Activated CD4-positive, alpha-beta memory T cell treated with anti-CD3 and anti-CD28 coated beads, Interleukin-2, amount 10 ng/mL, durations not matched to agents 7 days and 5 days (primary cell): ENCODE results near the gene SLC5A11. TPM values are rescaled to one million over a fixed set of nuclear protein-coding genes. Genes with fewer than 3 reads are reported as not detected.
"Not testable (repeated sequence)": the region's sequence is repeated elsewhere in the genome, so short reads cannot be mapped to it uniquely, and the experiment has no call there.

ENCODE experiments used
- CTCF ChIA-PET: fragments of 350-600 bp; sonication (Branson Sonifier 250); formaldehyde crosslinking; loops from one replicate; lab custom pipeline; 2021; ENCODE audit warnings: antibody characterized with exemption, inconsistent platforms; lab: Charles Lee
- POLR2A ChIA-PET: fragments of 350-600 bp; sonication (Branson Sonifier 250); formaldehyde crosslinking; loops from one replicate; lab custom pipeline; 2021; ENCODE audit warnings: antibody characterized with exemption; lab: Charles Lee
- DNase-seq: peaks from one replicate; pipeline ENCODE4 v3.0.0-alpha.2; 2020
- H3K27ac Mint-ChIP-seq: one replicate; pipeline ENCODE4 v1.8.0; 2021; ENCODE audit warnings: mild to moderate bottlenecking, mixed read lengths
- H3K27me3 Mint-ChIP-seq: one replicate; pipeline ENCODE4 v1.8.0; 2021; ENCODE audit warnings: mixed read lengths
- H3K36me3 Mint-ChIP-seq: one replicate; pipeline ENCODE4 v1.8.0; 2021; ENCODE audit warnings: low read depth, mixed read lengths
- H3K4me1 Mint-ChIP-seq: one replicate; pipeline ENCODE4 v1.8.0; 2021; ENCODE audit warnings: mixed read lengths
- H3K4me3 Mint-ChIP-seq: one replicate; pipeline ENCODE4 v1.8.0; 2021; ENCODE audit warnings: mild to moderate bottlenecking, mixed read lengths
- H3K9me3 Mint-ChIP-seq: one replicate; pipeline ENCODE4 v1.8.0; 2021; ENCODE audit warnings: mixed read lengths
- total RNA-seq, 2 experiments: library from RNA; stranded (reverse); gene quantifications; one replicate each; pipeline ENCODE4 v1.2.3, GENCODE V29; 2021

SLC5A11 gene
- total RNA-seq, 2 experiments from 2014 or later, result not detected

DNA sequence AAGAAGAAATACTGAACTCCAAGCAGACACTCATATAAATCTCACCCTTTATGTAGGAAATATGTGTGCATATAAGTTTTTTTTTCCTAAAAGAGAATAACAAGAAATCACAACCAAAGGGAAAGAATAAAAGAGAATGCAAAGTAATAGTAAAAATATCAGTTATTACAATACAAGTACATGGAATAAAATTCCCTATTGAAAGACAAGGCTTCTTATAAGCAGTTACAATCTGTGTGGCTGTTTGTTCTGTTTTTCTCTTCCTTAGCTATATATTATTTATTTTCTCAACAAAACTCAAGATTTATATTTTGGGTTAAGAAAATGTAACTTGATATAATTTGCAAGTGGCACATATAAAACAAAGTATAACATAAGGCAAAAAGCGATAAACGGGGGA, 41.7 kb downstream of the SLC5A11 start:
- H3K4me3 Mint-ChIP-seq, result no peak overlapping the region
- POLR2A ChIA-PET, result no interaction called here
- H3K27ac Mint-ChIP-seq, result no peak overlapping the region
- H3K36me3 Mint-ChIP-seq, result no peaks in the 10 kb centered on the region
- no peaks in the 10 kb centered on the region for H3K4me1 Mint-ChIP-seq
- peaks cover 9% of the 10 kb centered on the region for H3K27me3 Mint-ChIP-seq
- H3K9me3 Mint-ChIP-seq, result no peaks in the 10 kb centered on the region
- CTCF ChIA-PET, result no interaction called here
- DNase-seq, result no peak

- DNase-seq, result no peak
- Mint-ChIP-seq H3K4me3 (no peak overlapping the region), H3K27ac (no peak overlapping the region), H3K9me3 (no peaks in the 10 kb centered on the region), H3K4me1 (no peaks in the 10 kb centered on the region), H3K36me3 (no peaks in the 10 kb centered on the region), H3K27me3 (peaks cover 12% of the 10 kb centered on the region)
- ChIA-PET POLR2A (no interaction called here), CTCF (interaction anchor here (2.2 kb wide), 1 partner anchor 16 kb away, joined by 6 read pairs; no protein-coding TSS in a partner anchor)
Measured at GRCh38 chr16:24890746-24891145, 45.0 kb downstream of the SLC5A11 start.

GRCh38 chr16:24896439-24896838, 50.7 kb downstream of the SLC5A11 start:
- POLR2A ChIA-PET, result no interaction called here
- no peak for DNase-seq
- Mint-ChIP-seq H3K27me3 (peaks cover 5% of the 10 kb centered on the region), H3K4me1 (no peaks in the 10 kb centered on the region), H3K27ac (no peak overlapping the region), H3K36me3 (no peaks in the 10 kb centered on the region), H3K4me3 (no peak overlapping the region), H3K9me3 (no peaks in the 10 kb centered on the region)
- CTCF ChIA-PET, result no interaction called here

- H3K36me3 Mint-ChIP-seq, H3K27me3 Mint-ChIP-seq, H3K4me1 Mint-ChIP-seq, H3K9me3 Mint-ChIP-seq, DNase-seq, H3K4me3 Mint-ChIP-seq, H3K27ac Mint-ChIP-seq, POLR2A ChIA-PET, CTCF ChIA-PET: not testable (repeated sequence)
Measured at GRCh38 chr16:24897522-24897921, 51.8 kb downstream of the SLC5A11 start.

- CTCF ChIA-PET, result interaction anchor here (0.9 kb wide), 1 partner anchor 115 kb away, joined by 4 read pairs; the partner anchor contains the start of gene ARHGAP17
- H3K27me3 Mint-ChIP-seq, result peaks cover 2% of the 10 kb centered on the region
- no peaks in the 10 kb centered on the region for H3K9me3 Mint-ChIP-seq
Measured at GRCh38 chr16:24900230-24900629, 54.5 kb downstream of the SLC5A11 start.

DNA sequence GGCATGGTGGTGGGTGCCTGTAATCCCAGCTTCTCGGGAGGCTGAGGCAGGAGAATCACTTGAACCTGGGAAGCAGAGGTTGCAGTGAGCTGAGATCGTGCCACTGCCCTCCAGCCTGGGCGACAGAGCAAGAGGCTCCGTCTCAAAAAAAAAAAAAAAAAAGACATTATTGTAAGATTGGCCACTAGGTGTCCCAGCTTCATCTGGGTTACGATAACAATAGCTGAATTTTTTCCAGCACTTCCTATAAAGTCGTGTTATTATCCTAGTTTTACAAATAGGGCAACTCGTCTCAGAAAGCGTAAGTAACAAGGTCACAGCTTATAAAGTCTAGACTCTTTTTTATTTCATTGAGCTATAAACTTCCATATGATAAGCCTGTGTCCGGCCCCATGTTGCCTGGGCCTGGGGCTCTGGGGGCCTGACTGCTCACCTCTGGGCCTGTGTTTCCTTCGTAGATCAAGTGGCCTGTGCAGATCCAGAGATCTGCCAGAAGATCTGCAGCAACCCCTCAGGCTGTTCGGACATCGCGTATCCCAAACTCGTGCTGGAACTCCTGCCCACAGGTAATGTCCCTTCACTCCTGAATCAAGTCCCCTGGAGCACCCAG, 60.5 kb downstream of the SLC5A11 start:
- no peaks in the 10 kb centered on the region for H3K9me3 Mint-ChIP-seq
- no peak for DNase-seq
- ChIA-PET POLR2A (interaction anchor here (0.7 kb wide), 1 partner anchor 108 kb away, joined by 3 read pairs; no protein-coding TSS in a partner anchor), CTCF (interaction anchor here (0.6 to 2.4 kb wide), 15 partner anchors 9 to 329 kb away, joined by 3 to 9 read pairs (median 4); no protein-coding TSS in a partner anchor)
- no peak overlapping the region for H3K4me3 Mint-ChIP-seq
- H3K4me1 Mint-ChIP-seq, result no peaks in the 10 kb centered on the region
- peaks cover 2% of the 10 kb centered on the region for H3K27me3 Mint-ChIP-seq
- no peaks in the 10 kb centered on the region for H3K36me3 Mint-ChIP-seq
- H3K27ac Mint-ChIP-seq, result no peak overlapping the region

More at GRCh38 chr16:24900230-24900629, 54.5 kb downstream of the SLC5A11 start:
- Mint-ChIP-seq H3K4me3 (no peak overlapping the region), H3K27ac (no peak overlapping the region), H3K4me1 (no peaks in the 10 kb centered on the region), H3K36me3 (no peaks in the 10 kb centered on the region)
- DNase-seq, result no peak
- POLR2A ChIA-PET, result no interaction called here

DNA sequence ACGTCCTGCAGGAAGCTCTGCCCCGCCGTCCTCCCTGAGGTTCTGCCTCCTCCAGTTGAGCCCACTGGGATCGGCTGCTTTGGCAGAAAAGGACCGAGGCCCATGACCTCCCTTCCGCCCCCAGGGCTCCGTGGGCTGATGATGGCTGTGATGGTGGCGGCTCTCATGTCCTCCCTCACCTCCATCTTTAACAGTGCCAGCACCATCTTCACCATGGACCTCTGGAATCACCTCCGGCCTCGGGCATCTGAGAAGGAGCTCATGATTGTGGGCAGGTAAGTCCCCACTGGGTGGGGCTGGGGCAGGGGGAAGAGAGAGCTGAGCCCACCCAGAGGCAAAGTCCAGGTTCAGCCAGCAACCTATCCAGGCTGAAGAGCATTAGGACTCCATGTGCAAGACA, 61.1 kb downstream of the SLC5A11 start:
- DNase-seq, result no peak
- CTCF ChIA-PET, result interaction anchor here (0.6 to 2.4 kb wide), 8 partner anchors 8 to 318 kb away, joined by 3 to 9 read pairs (median 4); no protein-coding TSS in a partner anchor
- POLR2A ChIA-PET, result no interaction called here
- peaks cover 2% of the 10 kb centered on the region for H3K27me3 Mint-ChIP-seq
- H3K9me3 Mint-ChIP-seq, result no peaks in the 10 kb centered on the region
- no peaks in the 10 kb centered on the region for H3K36me3 Mint-ChIP-seq
- no peaks in the 10 kb centered on the region for H3K4me1 Mint-ChIP-seq
- no peak overlapping the region for H3K27ac Mint-ChIP-seq
- H3K4me3 Mint-ChIP-seq, result no peak overlapping the region

GRCh38 chr16:24908716-24909115, 63.0 kb downstream of the SLC5A11 start:
- Mint-ChIP-seq H3K36me3 (no peaks in the 10 kb centered on the region), H3K27ac (no peak overlapping the region), H3K9me3 (no peaks in the 10 kb centered on the region), H3K4me1 (no peaks in the 10 kb centered on the region), H3K4me3 (no peak overlapping the region), H3K27me3 (peaks cover 2% of the 10 kb centered on the region)
- CTCF ChIA-PET, result interaction anchor here (0.6 to 0.7 kb wide), 4 partner anchors 65 to 317 kb away, joined by 3 to 4 read pairs (median 4); no protein-coding TSS in a partner anchor
- POLR2A ChIA-PET, result no interaction called here
- DNase-seq, result no peak

- no peaks in the 10 kb centered on the region for H3K27me3 Mint-ChIP-seq
- no peak overlapping the region for H3K27ac Mint-ChIP-seq
- H3K9me3 Mint-ChIP-seq, result no peaks in the 10 kb centered on the region
- no peak for DNase-seq
- H3K4me3 Mint-ChIP-seq, result no peak overlapping the region
- no peaks in the 10 kb centered on the region for H3K4me1 Mint-ChIP-seq
- no peaks in the 10 kb centered on the region for H3K36me3 Mint-ChIP-seq
- POLR2A ChIA-PET, result no interaction called here
- CTCF ChIA-PET, result no interaction called here
Measured at GRCh38 chr16:24909856-24910255, 64.1 kb downstream of the SLC5A11 start.

GRCh38 chr16:24915019-24915418, 69.3 kb downstream of the SLC5A11 start:
- Mint-ChIP-seq H3K27me3 (no peaks in the 10 kb centered on the region), H3K4me3 (no peak overlapping the region), H3K36me3 (peaks cover 6% of the 10 kb centered on the region), H3K27ac (no peak overlapping the region), H3K9me3 (no peaks in the 10 kb centered on the region), H3K4me1 (no peaks in the 10 kb centered on the region)
- DNase-seq, result no peak
- ChIA-PET CTCF (interaction anchor here (1.1 kb wide), 1 partner anchor 9 kb away, joined by 3 read pairs; no protein-coding TSS in a partner anchor), POLR2A (no interaction called here)

DNA sequence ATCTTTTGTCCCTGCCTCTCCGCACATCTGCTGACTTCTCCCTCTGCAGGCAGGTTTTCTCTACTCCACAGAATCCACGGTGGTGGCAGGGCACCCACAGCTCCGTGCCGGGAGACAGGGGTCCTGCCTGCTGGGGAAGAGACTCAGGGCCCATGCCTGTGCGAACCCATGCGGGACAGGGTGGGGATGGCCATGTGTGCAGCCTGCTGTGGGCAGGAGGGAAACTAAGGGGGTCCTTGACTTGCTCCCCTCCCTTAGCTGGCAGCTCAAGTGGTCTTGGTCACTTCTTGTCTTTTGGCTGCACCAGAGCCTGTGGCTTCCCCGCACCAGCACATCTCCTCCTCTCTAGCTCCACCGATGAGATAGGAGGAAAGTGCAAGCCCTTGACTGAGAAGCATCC, 69.8 kb downstream of the SLC5A11 start:
- Mint-ChIP-seq H3K36me3 (peaks cover 6% of the 10 kb centered on the region), H3K27ac (no peak overlapping the region), H3K9me3 (no peaks in the 10 kb centered on the region), H3K27me3 (no peaks in the 10 kb centered on the region), H3K4me3 (no peak overlapping the region), H3K4me1 (no peaks in the 10 kb centered on the region)
- DNase-seq, result no peak
- CTCF ChIA-PET, result interaction anchor here (1.1 kb wide), 1 partner anchor 9 kb away, joined by 3 read pairs; no protein-coding TSS in a partner anchor
- POLR2A ChIA-PET, result no interaction called here

DNA sequence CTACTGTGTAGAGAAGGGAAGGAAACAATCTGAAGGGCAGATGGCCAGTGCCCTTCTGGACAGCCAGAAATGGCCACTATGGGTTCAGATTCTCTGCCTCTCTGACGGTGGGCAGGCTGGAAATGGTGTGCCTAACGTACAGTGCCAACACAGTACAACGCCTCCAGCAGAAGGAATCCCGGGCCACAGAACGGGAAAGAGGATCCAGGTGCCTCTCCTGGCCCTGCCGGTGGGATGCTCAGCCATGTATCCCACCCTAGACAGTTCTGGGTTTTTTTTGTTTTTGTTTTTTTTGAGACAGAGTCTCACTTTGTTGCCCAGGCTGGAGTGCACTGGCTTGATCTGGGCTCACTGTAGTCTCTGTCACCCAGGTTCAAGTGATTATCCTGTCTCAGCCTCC, 71.5 kb downstream of the SLC5A11 start:
- POLR2A ChIA-PET, result no interaction called here
- Mint-ChIP-seq H3K36me3 (peaks cover 17% of the 10 kb centered on the region), H3K9me3 (no peaks in the 10 kb centered on the region), H3K27me3 (no peaks in the 10 kb centered on the region), H3K27ac (no peak overlapping the region), H3K4me1 (peaks cover 10% of the 10 kb centered on the region), H3K4me3 (no peak overlapping the region)
- no peak for DNase-seq
- CTCF ChIA-PET, result no interaction called here

- Mint-ChIP-seq H3K9me3 (no peaks in the 10 kb centered on the region), H3K27ac (no peak overlapping the region), H3K4me3 (no peak overlapping the region), H3K4me1 (peaks cover 10% of the 10 kb centered on the region), H3K27me3 (no peaks in the 10 kb centered on the region), H3K36me3 (peaks cover 17% of the 10 kb centered on the region)
- no peak for DNase-seq
- ChIA-PET POLR2A (no interaction called here), CTCF (no interaction called here)
Measured at GRCh38 chr16:24917891-24918290, 72.1 kb downstream of the SLC5A11 start.

DNA sequence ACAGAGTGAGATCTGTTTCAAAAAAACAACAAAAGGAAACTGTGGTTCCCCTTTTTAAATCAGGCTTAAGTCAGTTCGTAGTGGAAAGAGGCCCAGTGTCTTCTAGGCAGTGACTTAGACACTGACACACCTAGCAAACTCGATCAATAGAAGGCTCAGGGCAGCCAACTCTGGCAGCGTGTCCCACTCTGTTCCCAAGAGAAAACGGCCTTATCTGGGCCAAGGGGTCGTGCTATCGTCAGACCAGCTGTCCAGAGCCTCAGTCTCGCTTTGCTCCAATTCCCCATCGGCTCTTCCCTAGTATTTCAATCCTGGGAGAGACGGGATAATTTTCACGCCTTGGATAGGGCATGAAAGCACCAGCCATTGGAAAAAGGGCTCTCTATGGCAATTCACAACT, 72.9 kb downstream of the SLC5A11 start:
- H3K4me1 Mint-ChIP-seq, result peaks cover 10% of the 10 kb centered on the region
- ChIA-PET CTCF (no interaction called here), POLR2A (no interaction called here)
- peaks cover 17% of the 10 kb centered on the region for H3K36me3 Mint-ChIP-seq
- DNase-seq, result no peak
- H3K27me3 Mint-ChIP-seq, result no peaks in the 10 kb centered on the region
- no peak overlapping the region for H3K4me3 Mint-ChIP-seq
- no peaks in the 10 kb centered on the region for H3K9me3 Mint-ChIP-seq
- H3K27ac Mint-ChIP-seq, result no peak overlapping the region
